ENCODE results near the gene IGF2BP3.

GRCh38 chr7:23472556-23472955, 2.3 kb upstream of the IGF2BP3 start:
- TF ChIP-seq CTCF (conservative IDR thresholded peaks at IDR 0.05 in 1 of 2, IDR thresholded peaks at IDR 0.05 in 1 of 2; ENCODE audit: low read depth in 1 of 2, low read length in 2 of 2): no peak
- no peak for TF ChIP-seq EZH2 (IDR thresholded peaks at IDR 0.05; ENCODE audit: low read length, missing control alignments)
